CD4-positive, alpha-beta T cell (primary cell): ENCODE measurements around the gene CRX. TPM values are rescaled to one million over a fixed set of nuclear protein-coding genes. Genes with fewer than 3 reads are reported as not detected.

Source experiments
- ATAC-seq: fragments of 200-7000 bp; cut with Tn5 transposase; one replicate; pipeline ENCODE4 v1.10.0; 2022; ENCODE audit warnings: mild to moderate bottlenecking; ENCODE audit not compliant: poor library complexity
- CTCF ChIA-PET: fragments of 350-600 bp; sonication (Branson Sonifier 250); formaldehyde crosslinking; loops from one replicate; lab custom pipeline; 2021; ENCODE audit warnings: antibody characterized with exemption, inconsistent platforms; lab: Charles Lee
- POLR2A ChIA-PET: fragments of 350-600 bp; sonication (Branson Sonifier 250); formaldehyde crosslinking; loops from one replicate; lab custom pipeline; 2021; ENCODE audit warnings: antibody characterized with exemption, inconsistent platforms; lab: Charles Lee
- DNase-seq, 14 experiments: peaks; one replicate each; pipeline ENCODE4 v3.0.0-alpha.2; 2013 to 2020; ENCODE audit warnings: mixed read lengths in 2 of 14
- H3K27ac ChIP-seq, 2 donors: one replicate each; pipeline versions ENCODE4 v1.5.1 to v1.7.0; 2013; ENCODE audit warnings: low read length in 2 of 2, low read depth in 1 of 2, mild to moderate bottlenecking in 1 of 2
- H3K27me3 ChIP-seq, 2 experiments: 1 replicate in 1 of 2; 2 replicates in 1 of 2; pipeline versions ENCODE4 v1.6.1 to v1.7.0; 2013; ENCODE audit warnings: low read length in 2 of 2, control low read depth in 1 of 2, mild to moderate bottlenecking in 1 of 2, moderate library complexity in 1 of 2; ENCODE audit not compliant: insufficient read depth in 2 of 2, control insufficient read depth in 1 of 2
- H3K36me3 ChIP-seq: one replicate; pipeline ENCODE4 v1.6.1; 2013; ENCODE audit warnings: low read length, control low read depth; ENCODE audit not compliant: insufficient read depth
- H3K4me1 ChIP-seq: one replicate; pipeline ENCODE4 v1.6.1; 2013; ENCODE audit warnings: low read length, control low read depth; ENCODE audit not compliant: insufficient read depth
- H3K4me3 ChIP-seq: one replicate; pipeline ENCODE4 v1.5.1; 2013; ENCODE audit warnings: mild to moderate bottlenecking, low read length, moderate library complexity
- H3K9me3 ChIP-seq, 2 experiments: 1 replicate in 1 of 2; 2 replicates in 1 of 2; pipeline versions ENCODE4 v1.6.1 to v1.7.0; 2013; ENCODE audit warnings: low read length in 2 of 2, mild to moderate bottlenecking in 2 of 2, control low read depth in 1 of 2, moderate library complexity in 1 of 2; ENCODE audit not compliant: control insufficient read depth in 1 of 2, insufficient read depth in 1 of 2
- H3K27ac Mint-ChIP-seq: one replicate; pipeline ENCODE4 v1.8.0; 2020; ENCODE audit warnings: mixed read lengths
- H3K27me3 Mint-ChIP-seq: one replicate; pipeline ENCODE4 v1.8.0; 2021; ENCODE audit warnings: mixed read lengths
- H3K36me3 Mint-ChIP-seq: one replicate; pipeline ENCODE4 v1.8.0; 2021; ENCODE audit warnings: low read depth, mixed read lengths
- H3K4me1 Mint-ChIP-seq: one replicate; pipeline ENCODE4 v1.8.0; 2021; ENCODE audit warnings: low read depth, mixed read lengths
- H3K4me3 Mint-ChIP-seq: one replicate; pipeline ENCODE4 v1.8.0; 2020; ENCODE audit warnings: mild to moderate bottlenecking, mixed read lengths
- H3K9me3 Mint-ChIP-seq: one replicate; pipeline ENCODE4 v1.8.0; 2020; ENCODE audit warnings: mixed read lengths
- intact Hi-C, 2 experiments: fragments of 100-400 bp; cut with DNase I in 1 of 2; cut with micrococcal nuclease in 1 of 2; formaldehyde crosslinking; loops; one replicate each; pipeline versions ENCODE4 v1.15.1 to v1.9.0; 2023 to 2025; cut with DNase I, micrococcal nuclease
- total RNA-seq, 174 experiments: library from RNA in 2 of 174; stranded (reverse) in 2 of 174; gene quantifications; one replicate each; pipeline ENCODE4 v1.2.3 and lab custom pipeline; 2021 to 2026
- TF ChIP-seq, protein P1 (sequence below): fragments of 200-600 bp; IDR thresholded peaks from one replicate; pipeline ENCODE4 v1.8.0; 2022; ENCODE audit warnings: antibody characterized with exemption, mild to moderate bottlenecking

Gene CRX
- total RNA-seq, 2 experiments from 2014 or later, result not detected

DNA sequence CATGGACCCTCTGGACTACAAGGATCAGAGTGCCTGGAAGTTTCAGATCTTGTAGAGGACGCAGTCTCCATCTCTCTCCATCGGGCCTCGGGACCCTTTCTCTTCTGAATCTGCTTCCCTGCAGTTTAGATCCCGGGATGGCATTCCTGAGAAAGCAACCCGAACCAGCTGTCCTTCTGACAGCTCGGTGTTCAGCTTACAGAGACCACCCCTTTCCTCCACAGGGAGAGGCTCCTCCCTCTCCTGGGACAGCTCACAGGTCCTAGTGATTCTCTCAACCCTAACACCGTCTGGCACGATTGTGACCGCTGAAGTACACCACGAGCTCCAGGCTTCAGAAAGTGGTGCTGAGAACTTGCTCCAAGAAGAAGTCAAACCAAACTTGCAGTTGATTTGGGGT is 18.2 kb downstream of the CRX start:
- peaks cover 9 to 14% of the 10 kb centered on the region in 2 experiments for H3K27me3 ChIP-seq
- no peaks in the 10 kb centered on the region for H3K36me3 ChIP-seq
- H3K27me3 Mint-ChIP-seq, result peaks cover 5% of the 10 kb centered on the region
- no peak for ATAC-seq
- POLR2A ChIA-PET, result no interaction called here
- H3K27ac ChIP-seq, result no peak overlapping the region
- no peak for DNase-seq
- H3K4me1 ChIP-seq, result no peaks in the 10 kb centered on the region
- peaks cover 0 to 6% of the 10 kb centered on the region in 2 experiments for H3K9me3 ChIP-seq
- intact Hi-C loops, result no loop called here
- no peaks in the 10 kb centered on the region for H3K4me1 Mint-ChIP-seq
- H3K36me3 Mint-ChIP-seq, result no peaks in the 10 kb centered on the region
- H3K4me3 ChIP-seq, result no peak overlapping the region
- TF ChIP-seq, protein P1, sequence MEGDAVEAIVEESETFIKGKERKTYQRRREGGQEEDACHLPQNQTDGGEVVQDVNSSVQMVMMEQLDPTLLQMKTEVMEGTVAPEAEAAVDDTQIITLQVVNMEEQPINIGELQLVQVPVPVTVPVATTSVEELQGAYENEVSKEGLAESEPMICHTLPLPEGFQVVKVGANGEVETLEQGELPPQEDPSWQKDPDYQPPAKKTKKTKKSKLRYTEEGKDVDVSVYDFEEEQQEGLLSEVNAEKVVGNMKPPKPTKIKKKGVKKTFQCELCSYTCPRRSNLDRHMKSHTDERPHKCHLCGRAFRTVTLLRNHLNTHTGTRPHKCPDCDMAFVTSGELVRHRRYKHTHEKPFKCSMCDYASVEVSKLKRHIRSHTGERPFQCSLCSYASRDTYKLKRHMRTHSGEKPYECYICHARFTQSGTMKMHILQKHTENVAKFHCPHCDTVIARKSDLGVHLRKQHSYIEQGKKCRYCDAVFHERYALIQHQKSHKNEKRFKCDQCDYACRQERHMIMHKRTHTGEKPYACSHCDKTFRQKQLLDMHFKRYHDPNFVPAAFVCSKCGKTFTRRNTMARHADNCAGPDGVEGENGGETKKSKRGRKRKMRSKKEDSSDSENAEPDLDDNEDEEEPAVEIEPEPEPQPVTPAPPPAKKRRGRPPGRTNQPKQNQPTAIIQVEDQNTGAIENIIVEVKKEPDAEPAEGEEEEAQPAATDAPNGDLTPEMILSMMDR, result no peak
- H3K9me3 Mint-ChIP-seq, result no peaks in the 10 kb centered on the region
- H3K27ac Mint-ChIP-seq, result no peak overlapping the region
- no peak overlapping the region for H3K4me3 Mint-ChIP-seq
- CTCF ChIA-PET, result no interaction called here

DNA sequence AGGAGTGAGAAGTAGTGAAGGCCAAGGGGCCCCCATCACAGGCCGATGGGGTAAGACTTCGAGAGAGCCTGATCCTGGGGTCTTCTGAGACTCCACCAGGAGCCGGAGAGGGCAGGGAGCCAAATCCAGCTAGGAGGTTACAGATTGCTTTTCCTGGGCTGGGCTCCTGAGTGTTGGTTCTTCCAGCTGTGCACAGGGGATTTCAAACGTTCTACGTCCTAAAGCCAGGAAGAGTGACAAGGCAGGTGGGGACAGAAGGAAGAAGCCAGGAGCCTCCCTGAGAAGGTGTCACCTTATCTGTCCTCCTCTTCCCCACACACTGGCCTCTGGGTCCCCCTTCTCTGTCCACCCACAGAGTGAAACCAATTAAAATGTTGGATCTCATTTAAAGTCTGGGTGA is 21.2 kb downstream of the CRX start:
- Histone ChIP-seq H3K27me3 (peaks cover 10 to 22% of the 10 kb centered on the region in 2 experiments), H3K4me1 (no peaks in the 10 kb centered on the region), H3K9me3 (peaks cover 0 to 6% of the 10 kb centered on the region in 2 experiments), H3K36me3 (no peaks in the 10 kb centered on the region), H3K27ac (no peak overlapping the region), H3K4me3 (no peak overlapping the region)
- Mint-ChIP-seq H3K36me3 (no peaks in the 10 kb centered on the region), H3K27me3 (peaks cover 17% of the 10 kb centered on the region), H3K9me3 (no peaks in the 10 kb centered on the region), H3K4me3 (no peak overlapping the region), H3K27ac (no peak overlapping the region), H3K4me1 (no peaks in the 10 kb centered on the region)
- no peak for DNase-seq
- no peak for ATAC-seq
- intact Hi-C loops, result no loop called here
- CTCF ChIA-PET, result no interaction called here
- POLR2A ChIA-PET, result no interaction called here
- TF ChIP-seq, protein P1, result no peak

- H3K36me3 Mint-ChIP-seq, result no peaks in the 10 kb centered on the region
- H3K9me3 ChIP-seq, result no peaks in the 10 kb centered on the region
- no peak overlapping the region for H3K27ac Mint-ChIP-seq
- no peaks in the 10 kb centered on the region for H3K36me3 ChIP-seq
- H3K27me3 ChIP-seq, result peaks cover 16 to 41% of the 10 kb centered on the region in 2 experiments
- H3K4me3 ChIP-seq, result no peak overlapping the region
- no peak for DNase-seq
- H3K9me3 Mint-ChIP-seq, result no peaks in the 10 kb centered on the region
- ChIA-PET POLR2A (no interaction called here), CTCF (interaction anchor here (1.2 kb wide), 1 partner anchor 15 kb away, joined by 4 read pairs; no protein-coding TSS in a partner anchor)
- H3K27ac ChIP-seq, result no peak overlapping the region
- TF ChIP-seq, protein P1, result no peak
- intact Hi-C loops, result no loop called here
- no peak for ATAC-seq
- H3K4me1 ChIP-seq, result peaks cover 7% of the 10 kb centered on the region
- no peaks in the 10 kb centered on the region for H3K4me1 Mint-ChIP-seq
- H3K4me3 Mint-ChIP-seq, result no peak overlapping the region
- peaks cover 51% of the 10 kb centered on the region for H3K27me3 Mint-ChIP-seq
These were observed 26.7 kb downstream of the CRX start for GRCh38 chr19:47848425-47848822.
